ENCODE measurements around the gene KCNK18.

GRCh38 chr10:117257721-117258120 is 60.4 kb downstream of the KCNK18 start:
- no peak for TF ChIP-seq CTCF (IDR thresholded peaks at IDR 0.05)
- no peak for TF ChIP-seq POLR2AphosphoS5 (IDR thresholded peaks at IDR 0.05; ENCODE audit: low read depth, low read length)
- TF ChIP-seq REST (IDR thresholded peaks at IDR 0.05; ENCODE audit: insufficient read depth in 1 of 2, low read depth in 2 of 2, low read length in 1 of 2) = no peak

Measured in Panc1 (cell line).